KMS-11 (cell line): ENCODE measurements around the gene VWDE.

Source experiments
- H2AFZ ChIP-seq: fragments of 200-600 bp; sonication (generic); 2 replicates; pipeline ENCODE4 v1.6.1; 2016; ENCODE audit warnings: antibody characterized with exemption, mixed run types, low read depth
- H3K27ac ChIP-seq: fragments of 200-600 bp; sonication (generic); 2 replicates; pipeline ENCODE4 v1.6.1; 2016; ENCODE audit warnings: mild to moderate bottlenecking, mixed run types
- H3K27me3 ChIP-seq: fragments of 200-600 bp; sonication (generic); 2 replicates; pipeline ENCODE4 v1.6.1; 2017; ENCODE audit warnings: mild to moderate bottlenecking, low read depth, mixed run types, moderate library complexity; ENCODE audit not compliant: insufficient read depth
- H3K36me3 ChIP-seq: fragments of 200-600 bp; sonication (generic); 2 replicates; pipeline ENCODE4 v1.6.1; 2017; ENCODE audit warnings: mild to moderate bottlenecking, mixed run types; ENCODE audit not compliant: insufficient read depth
- H3K4me1 ChIP-seq: fragments of 200-600 bp; sonication (generic); 2 replicates; pipeline ENCODE4 v1.6.1; 2016; ENCODE audit warnings: mild to moderate bottlenecking, low read depth, mixed run types; ENCODE audit not compliant: poor library complexity, severe bottlenecking
- H3K4me2 ChIP-seq: fragments of 200-600 bp; sonication (generic); 2 replicates; pipeline ENCODE4 v1.7.0; 2016; ENCODE audit warnings: mild to moderate bottlenecking, mixed run types
- H3K4me3 ChIP-seq: fragments of 200-600 bp; sonication (generic); IDR thresholded peaks from 2 replicates; pipeline ENCODE4 v1.6.1; 2017; ENCODE audit warnings: low read depth, low read length, mixed read lengths; ENCODE audit not compliant: insufficient read depth
- H3K79me2 ChIP-seq: fragments of 200-600 bp; sonication (generic); 2 replicates; pipeline ENCODE4 v1.6.1; 2016; ENCODE audit warnings: low read depth, mixed run types; ENCODE audit not compliant: insufficient read depth
- H3K9ac ChIP-seq: fragments of 200-600 bp; sonication (generic); 2 replicates; pipeline ENCODE4 v1.6.1; 2016; ENCODE audit warnings: mild to moderate bottlenecking, mixed run types
- H4K20me1 ChIP-seq: fragments of 200-600 bp; sonication (generic); 2 replicates; pipeline ENCODE4 v1.6.1; 2016; ENCODE audit warnings: mild to moderate bottlenecking, mixed run types; ENCODE audit not compliant: insufficient read depth
- CTCF ChIP-seq: fragments of 200-600 bp; sonication (generic); conservative IDR thresholded peaks from 2 replicates; pipeline ENCODE4 v1.6.1; 2017; ENCODE audit warnings: low read depth, mild to moderate bottlenecking, antibody characterized with exemption, low read length, moderate library complexity, mixed read lengths

Gene VWDE

GRCh38 chr7:12360948-12361347, 42.7 kb downstream of the VWDE start:
- no peak overlapping the region for H3K27ac ChIP-seq
- no peak overlapping the region for H3K9ac ChIP-seq
- H3K79me2 ChIP-seq = no peaks in the 10 kb centered on the region
- H3K4me3 ChIP-seq = no peak overlapping the region
- H3K27me3 ChIP-seq = no peaks in the 10 kb centered on the region
- peaks cover 8% of the 10 kb centered on the region for H3K4me1 ChIP-seq
- no peak for TF ChIP-seq CTCF
- H2AFZ ChIP-seq = no peak overlapping the region
- H3K4me2 ChIP-seq = no peak overlapping the region
- no peaks in the 10 kb centered on the region for H3K36me3 ChIP-seq
- no peaks in the 10 kb centered on the region for H4K20me1 ChIP-seq

- H3K36me3 ChIP-seq = no peaks in the 10 kb centered on the region
These were observed 45.0 kb downstream of the VWDE start for GRCh38 chr7:12358694-12359093.

GRCh38 chr7:12357508-12357907, 46.2 kb downstream of the VWDE start:
- Histone ChIP-seq H3K27ac (no peak overlapping the region), H2AFZ (no peak overlapping the region)

More at GRCh38 chr7:12358694-12359093, 45.0 kb downstream of the VWDE start:
- no peak for TF ChIP-seq CTCF
- no peak overlapping the region for H3K4me3 ChIP-seq
- no peaks in the 10 kb centered on the region for H3K27me3 ChIP-seq
- H4K20me1 ChIP-seq = no peaks in the 10 kb centered on the region
- no peak overlapping the region for H3K9ac ChIP-seq
- no peak overlapping the region for H2AFZ ChIP-seq
- no peak overlapping the region for H3K4me2 ChIP-seq
- no peaks in the 10 kb centered on the region for H3K79me2 ChIP-seq
- no peak overlapping the region for H3K27ac ChIP-seq
- H3K4me1 ChIP-seq = peaks cover 8% of the 10 kb centered on the region

GRCh38 chr7:12351843-12352242, 51.8 kb downstream of the VWDE start:
- H3K4me3 ChIP-seq = no peak overlapping the region
- no peak overlapping the region for H3K4me2 ChIP-seq
- H3K27me3 ChIP-seq = no peaks in the 10 kb centered on the region
- H3K36me3 ChIP-seq = no peaks in the 10 kb centered on the region
- H3K9ac ChIP-seq = no peak overlapping the region
- no peak for TF ChIP-seq CTCF
- H3K4me1 ChIP-seq = no peaks in the 10 kb centered on the region
- no peaks in the 10 kb centered on the region for H4K20me1 ChIP-seq
- no peaks in the 10 kb centered on the region for H3K79me2 ChIP-seq
- no peak overlapping the region for H3K27ac ChIP-seq
- no peak overlapping the region for H2AFZ ChIP-seq

More at GRCh38 chr7:12357508-12357907, 46.2 kb downstream of the VWDE start:
- Histone ChIP-seq H3K27me3 (no peaks in the 10 kb centered on the region), H3K4me3 (no peak overlapping the region), H3K79me2 (no peaks in the 10 kb centered on the region), H3K36me3 (no peaks in the 10 kb centered on the region), H4K20me1 (no peaks in the 10 kb centered on the region), H3K4me2 (no peak overlapping the region), H3K9ac (no peak overlapping the region), H3K4me1 (peaks cover 8% of the 10 kb centered on the region)
- TF ChIP-seq CTCF = no peak

GRCh38 chr7:12350971-12351370, 52.7 kb downstream of the VWDE start:
- H3K36me3 ChIP-seq = no peaks in the 10 kb centered on the region
- no peaks in the 10 kb centered on the region for H3K79me2 ChIP-seq
- H4K20me1 ChIP-seq = no peaks in the 10 kb centered on the region
- H3K4me3 ChIP-seq = no peak overlapping the region
- no peak for TF ChIP-seq CTCF
- H3K4me2 ChIP-seq = no peak overlapping the region
- no peak overlapping the region for H3K9ac ChIP-seq
- no peaks in the 10 kb centered on the region for H3K27me3 ChIP-seq
- no peak overlapping the region for H3K27ac ChIP-seq
- no peaks in the 10 kb centered on the region for H3K4me1 ChIP-seq
- H2AFZ ChIP-seq = no peak overlapping the region
